Kidney (tissue), 14 donors: ENCODE results near the gene OR4D9. TPM values are rescaled to one million over a fixed set of nuclear protein-coding genes. Genes with fewer than 3 reads are reported as not detected.

Experiments used
- DNase-seq, 5 donors: peaks; one replicate each; pipeline ENCODE4 v3.0.0-alpha.2; 2013 to 2020
- FAIRE-seq: peaks from 2 replicates; lab custom pipeline; 2012; peaks lifted over from hg19 to GRCh38; lab: Jason Lieb, UNC
- H3K27ac ChIP-seq, 2 donors: one replicate each; pipeline ENCODE4 v1.7.0; 2013; ENCODE audit warnings: low read depth in 2 of 2, low read length in 2 of 2, inconsistent platforms in 1 of 2
- H3K27me3 ChIP-seq: one replicate; pipeline ENCODE4 v1.7.1; 2013; ENCODE audit warnings: low read length, inconsistent platforms; ENCODE audit not compliant: control insufficient read depth, insufficient read depth
- H3K36me3 ChIP-seq, 3 donors: one replicate each; pipeline versions ENCODE4 v1.7.0 to v1.7.1; 2013; ENCODE audit warnings: low read length in 3 of 3, control low read depth in 1 of 3, inconsistent platforms in 1 of 3; ENCODE audit not compliant: insufficient read depth in 3 of 3, control insufficient read depth in 2 of 3
- H3K4me1 ChIP-seq, 3 donors: one replicate each; pipeline versions ENCODE4 v1.7.0 to v1.7.1; 2013; ENCODE audit warnings: low read length in 3 of 3, inconsistent platforms in 1 of 3, low read depth in 1 of 3; ENCODE audit not compliant: control insufficient read depth in 2 of 3, insufficient read depth in 2 of 3
- H3K4me3 ChIP-seq, 3 donors: one replicate each; pipeline versions ENCODE4 v1.7.0 to v1.8.1; 2013; ENCODE audit warnings: low read length in 3 of 3, control low read depth in 1 of 3, inconsistent platforms in 1 of 3
- H3K9ac ChIP-seq, 3 donors: one replicate each; pipeline versions ENCODE4 v1.7.0 to v1.7.1; 2013; ENCODE audit warnings: low read length in 3 of 3, control low read depth in 1 of 3, inconsistent platforms in 1 of 3
- H3K9me3 ChIP-seq, 3 donors: one replicate each; pipeline versions ENCODE4 v1.7.0 to v1.7.1; 2013; ENCODE audit warnings: low read length in 3 of 3, control low read depth in 1 of 3, inconsistent platforms in 1 of 3; ENCODE audit not compliant: control insufficient read depth in 2 of 3, insufficient read depth in 1 of 3
- intact Hi-C: fragments of 100-400 bp; cut with DNase I; formaldehyde crosslinking; loops from one replicate; pipeline ENCODE4 v1.11.1; 2022
- polyA plus RNA-seq: library from polyadenylated mRNA; stranded (reverse); fragments of 350-450 nt; fragmentation: Illumina TruSeq; extraction: RNeasy Lipid Tissue Mini Kit (QIAGEN cat#74804); gene quantifications from one replicate; pipeline ENCODE4 v1.2.3, GENCODE V29; 2014; ENCODE audit warnings: low read depth, low replicate concordance; ENCODE audit not compliant: insufficient read depth
- total RNA-seq: library from RNA; stranded (reverse); fragmentation: NEBNext Ultra II Directional; extraction: Animal tissue kit (Norgen Biotek cat#: 25700); gene quantifications from one replicate; pipeline ENCODE4 v1.2.1, GENCODE V29; 2021
- TF ChIP-seq, protein P1 (sequence below): IDR thresholded peaks from 3 replicates; pipeline ENCODE4 v1.5.1; 2012; ENCODE audit warnings: mild to moderate bottlenecking, moderate library complexity, borderline replicate concordance; ENCODE audit not compliant: insufficient read depth; ENCODE audit errors: extremely low read depth
- donor health status: control.
- donor health status: control.
- donor health status: control.
- donor health status: control.
- donor health status: control.
- donor health status: DM: yes; HTN: yes; CAD: no.
- donor health status: Normal renal cell carcinoma (clear cell type).

Gene OR4D9
- total and polyA plus RNA-seq, 2 donors from 2014 or later: not detected

GRCh38 chr11:59475176-59475575 is 36.2 kb upstream of the OR4D9 start:
- Histone ChIP-seq H3K4me3 (no peak overlapping the region), H3K27ac (no peak overlapping the region), H3K27me3 (no peaks in the 10 kb centered on the region), H3K9me3 (no peaks in the 10 kb centered on the region), H3K9ac (no peak overlapping the region), H3K36me3 (no peaks in the 10 kb centered on the region), H3K4me1 (no peaks in the 10 kb centered on the region)
- DNase-seq (peak in 1 of 5 donors; percentile 18), FAIRE-seq (no peak)
- intact Hi-C loops: no loop called here
- TF ChIP-seq, protein P1, sequence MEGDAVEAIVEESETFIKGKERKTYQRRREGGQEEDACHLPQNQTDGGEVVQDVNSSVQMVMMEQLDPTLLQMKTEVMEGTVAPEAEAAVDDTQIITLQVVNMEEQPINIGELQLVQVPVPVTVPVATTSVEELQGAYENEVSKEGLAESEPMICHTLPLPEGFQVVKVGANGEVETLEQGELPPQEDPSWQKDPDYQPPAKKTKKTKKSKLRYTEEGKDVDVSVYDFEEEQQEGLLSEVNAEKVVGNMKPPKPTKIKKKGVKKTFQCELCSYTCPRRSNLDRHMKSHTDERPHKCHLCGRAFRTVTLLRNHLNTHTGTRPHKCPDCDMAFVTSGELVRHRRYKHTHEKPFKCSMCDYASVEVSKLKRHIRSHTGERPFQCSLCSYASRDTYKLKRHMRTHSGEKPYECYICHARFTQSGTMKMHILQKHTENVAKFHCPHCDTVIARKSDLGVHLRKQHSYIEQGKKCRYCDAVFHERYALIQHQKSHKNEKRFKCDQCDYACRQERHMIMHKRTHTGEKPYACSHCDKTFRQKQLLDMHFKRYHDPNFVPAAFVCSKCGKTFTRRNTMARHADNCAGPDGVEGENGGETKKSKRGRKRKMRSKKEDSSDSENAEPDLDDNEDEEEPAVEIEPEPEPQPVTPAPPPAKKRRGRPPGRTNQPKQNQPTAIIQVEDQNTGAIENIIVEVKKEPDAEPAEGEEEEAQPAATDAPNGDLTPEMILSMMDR: no peak

- TF ChIP-seq, protein P1: no peak
- H3K27ac ChIP-seq: no peak overlapping the region
- no peaks in the 10 kb centered on the region for H3K9me3 ChIP-seq
- no peak overlapping the region for H3K9ac ChIP-seq
- FAIRE-seq: no peak
- no peaks in the 10 kb centered on the region for H3K36me3 ChIP-seq
- DNase-seq: no peak
- no peak overlapping the region for H3K4me3 ChIP-seq
- no peaks in the 10 kb centered on the region for H3K4me1 ChIP-seq
- H3K27me3 ChIP-seq: no peaks in the 10 kb centered on the region
- intact Hi-C loops: no loop called here
Measured at GRCh38 chr11:59479906-59480305, 31.4 kb upstream of the OR4D9 start.

- TF ChIP-seq, protein P1: no peak
- no peaks in the 10 kb centered on the region for H3K4me1 ChIP-seq
- intact Hi-C loops: no loop called here
- no peaks in the 10 kb centered on the region for H3K9me3 ChIP-seq
- H3K36me3 ChIP-seq: no peaks in the 10 kb centered on the region
- H3K27ac ChIP-seq: no peak overlapping the region
- H3K9ac ChIP-seq: no peak overlapping the region
- no peaks in the 10 kb centered on the region for H3K27me3 ChIP-seq
- DNase-seq: peak in 2 of 5 donors; percentile 24 to 34
- no peak overlapping the region for H3K4me3 ChIP-seq
- no peak for FAIRE-seq
Measured at GRCh38 chr11:59480359-59480758, 31.0 kb upstream of the OR4D9 start.

DNA sequence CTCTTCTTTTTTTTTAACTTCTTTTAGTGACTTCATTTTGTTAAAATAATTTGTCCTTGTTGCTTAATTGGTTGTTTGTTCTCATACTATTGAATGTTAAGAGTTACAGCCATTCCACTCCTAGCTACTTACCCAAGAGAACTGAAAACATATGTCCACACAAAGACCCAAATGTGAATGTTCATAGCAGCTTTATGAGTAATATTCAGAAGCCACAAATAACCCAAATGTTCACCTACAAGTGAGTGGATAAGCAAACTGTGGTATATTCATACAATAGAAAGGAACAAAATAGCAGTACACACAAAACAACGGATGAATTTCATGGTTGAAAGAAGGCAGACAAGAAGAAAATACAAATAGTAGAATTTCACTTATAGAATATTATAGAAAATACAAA is 9.4 kb upstream of the OR4D9 start:
- DNase-seq (no peak), FAIRE-seq (no peak)
- H3K27me3 ChIP-seq: no peaks in the 10 kb centered on the region
- H3K9me3 ChIP-seq: no peaks in the 10 kb centered on the region
- no peaks in the 10 kb centered on the region for H3K4me1 ChIP-seq
- no peak overlapping the region for H3K4me3 ChIP-seq
- intact Hi-C loops: no loop called here
- TF ChIP-seq, protein P1: no peak
- H3K27ac ChIP-seq: no peak overlapping the region
- H3K9ac ChIP-seq: no peak overlapping the region
- H3K36me3 ChIP-seq: no peaks in the 10 kb centered on the region
